NCI-H2227 treated with DMSO at 0.1 percent for 48 hours (cell line): ENCODE results near the gene ANKRD11.

Experiments used
- DNase-seq: peaks from one replicate; lab custom pipeline; 2025; lab: John Stamatoyannopoulos, UW

The ANKRD11 gene

GRCh38 chr16:89490439-89491237, at the start of gene ANKRD11:
Gene ANKRD11 (minus strand): TSS chr16:89490561. CDS start chr16:89317019, 173,542 bp downstream.
- DNase-seq: peak; percentile 93

GRCh38 chr16:89538286-89538685, 47.9 kb upstream of the ANKRD11 start:
- DNase-seq: no peak

GRCh38 chr16:89537549-89537925, 47.2 kb upstream of the ANKRD11 start:
- DNase-seq: no peak

- DNase-seq: no peak
These were observed 46.7 kb upstream of the ANKRD11 start for GRCh38 chr16:89536886-89537548.

GRCh38 chr16:89536371-89536770, 46.0 kb upstream of the ANKRD11 start:
- DNase-seq: no peak

- DNase-seq: no peak
These were observed 43.9 kb upstream of the ANKRD11 start for GRCh38 chr16:89534252-89534756.

GRCh38 chr16:89531821-89532526, 41.6 kb upstream of the ANKRD11 start:
- no peak for DNase-seq

GRCh38 chr16:89530401-89531381, 40.3 kb upstream of the ANKRD11 start:
- no peak for DNase-seq

GRCh38 chr16:89529097-89529496, 38.7 kb upstream of the ANKRD11 start:
- DNase-seq: no peak

GRCh38 chr16:89525146-89525913, 35.0 kb upstream of the ANKRD11 start:
- no peak for DNase-seq

- DNase-seq: no peak
These were observed 33.5 kb upstream of the ANKRD11 start for GRCh38 chr16:89523680-89524344.

GRCh38 chr16:89522287-89522686, 31.9 kb upstream of the ANKRD11 start:
- no peak for DNase-seq

GRCh38 chr16:89519881-89520280, 29.5 kb upstream of the ANKRD11 start:
- DNase-seq: no peak

- DNase-seq: no peak
These were observed 26.8 kb upstream of the ANKRD11 start for GRCh38 chr16:89517128-89517527.

GRCh38 chr16:89512453-89512852, 22.1 kb upstream of the ANKRD11 start:
- no peak for DNase-seq

GRCh38 chr16:89511374-89511773, 21.0 kb upstream of the ANKRD11 start:
- DNase-seq: no peak

GRCh38 chr16:89510526-89510925, 20.2 kb upstream of the ANKRD11 start:
- DNase-seq: no peak

GRCh38 chr16:89507834-89508590, 17.7 kb upstream of the ANKRD11 start, which contains the start of gene SPG7:
Gene SPG7 (plus strand): TSS chr16:89508403. CDS start chr16:89508418, 15 bp downstream.
- DNase-seq: peak; percentile 70

- DNase-seq: no peak
These were observed 17.0 kb upstream of the ANKRD11 start for GRCh38 chr16:89507214-89507833.
